Body of pancreas (tissue), 4 donors: ENCODE data around the gene IKZF2.

Experiments used
- CTCF ChIP-seq, 7 experiments: fragments of 450-650 bp in 4 of 7; fragments of 200-600 bp in 3 of 7; sonication (generic) in 3 of 7; IDR thresholded peaks; one replicate each; pipeline ENCODE4 v1.5.1; 2016 to 2019; ENCODE audit warnings: antibody characterized with exemption in 7 of 7
- POLR2A ChIP-seq, 3 donors: fragments of 450-650 bp; IDR thresholded peaks; one replicate each; pipeline ENCODE4 v1.6.1; 2016; ENCODE audit warnings: antibody characterized with exemption in 3 of 3, mild to moderate bottlenecking in 2 of 3

GRCh38 chr2:212991120-212991519, 160.3 kb downstream of the IKZF2 start:
- TF ChIP-seq CTCF (IDR thresholded peaks at IDR 0.05), result no peak
- TF ChIP-seq POLR2A (IDR thresholded peaks at IDR 0.05), result no peak
